KMS-11 (cell line): ENCODE measurements around the gene CCT2.

ENCODE experiments used
- H2AFZ ChIP-seq: fragments of 200-600 bp; sonication (generic); 2 replicates; pipeline ENCODE4 v1.6.1; 2016; ENCODE audit warnings: antibody characterized with exemption, mixed run types, low read depth
- H3K27ac ChIP-seq: fragments of 200-600 bp; sonication (generic); 2 replicates; pipeline ENCODE4 v1.6.1; 2016; ENCODE audit warnings: mild to moderate bottlenecking, mixed run types
- H3K27me3 ChIP-seq: fragments of 200-600 bp; sonication (generic); 2 replicates; pipeline ENCODE4 v1.6.1; 2017; ENCODE audit warnings: mild to moderate bottlenecking, low read depth, mixed run types, moderate library complexity; ENCODE audit not compliant: insufficient read depth
- H3K36me3 ChIP-seq: fragments of 200-600 bp; sonication (generic); 2 replicates; pipeline ENCODE4 v1.6.1; 2017; ENCODE audit warnings: mild to moderate bottlenecking, mixed run types; ENCODE audit not compliant: insufficient read depth
- H3K4me1 ChIP-seq: fragments of 200-600 bp; sonication (generic); 2 replicates; pipeline ENCODE4 v1.6.1; 2016; ENCODE audit warnings: mild to moderate bottlenecking, low read depth, mixed run types; ENCODE audit not compliant: poor library complexity, severe bottlenecking
- H3K4me2 ChIP-seq: fragments of 200-600 bp; sonication (generic); 2 replicates; pipeline ENCODE4 v1.7.0; 2016; ENCODE audit warnings: mild to moderate bottlenecking, mixed run types
- H3K4me3 ChIP-seq: fragments of 200-600 bp; sonication (generic); IDR thresholded peaks from 2 replicates; pipeline ENCODE4 v1.6.1; 2017; ENCODE audit warnings: low read depth, low read length, mixed read lengths; ENCODE audit not compliant: insufficient read depth
- H3K79me2 ChIP-seq: fragments of 200-600 bp; sonication (generic); 2 replicates; pipeline ENCODE4 v1.6.1; 2016; ENCODE audit warnings: low read depth, mixed run types; ENCODE audit not compliant: insufficient read depth
- H3K9ac ChIP-seq: fragments of 200-600 bp; sonication (generic); 2 replicates; pipeline ENCODE4 v1.6.1; 2016; ENCODE audit warnings: mild to moderate bottlenecking, mixed run types
- H4K20me1 ChIP-seq: fragments of 200-600 bp; sonication (generic); 2 replicates; pipeline ENCODE4 v1.6.1; 2016; ENCODE audit warnings: mild to moderate bottlenecking, mixed run types; ENCODE audit not compliant: insufficient read depth
- TF ChIP-seq, protein P1 (sequence below): fragments of 200-600 bp; sonication (generic); conservative IDR thresholded peaks from 2 replicates; pipeline ENCODE4 v1.6.1; 2017; ENCODE audit warnings: low read depth, mild to moderate bottlenecking, antibody characterized with exemption, low read length, moderate library complexity, mixed read lengths

The CCT2 gene

DNA sequence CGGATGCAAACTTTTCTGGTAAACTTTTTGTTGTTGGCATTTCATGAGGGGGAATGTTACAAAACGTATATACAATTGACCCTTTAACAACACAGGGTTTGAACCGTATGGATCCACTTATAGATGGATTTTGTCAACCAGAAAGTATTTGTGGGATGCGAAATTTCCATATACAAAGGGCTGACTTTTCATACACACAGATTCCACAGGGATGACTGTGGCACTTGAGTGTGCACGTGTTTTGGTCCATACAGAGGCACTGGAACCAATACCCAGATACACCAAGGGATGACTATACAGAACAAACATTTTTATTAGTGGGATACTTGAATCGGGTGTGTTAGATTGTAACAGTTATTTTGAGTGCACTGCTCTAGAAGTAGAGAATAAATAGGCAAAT, 29.8 kb upstream of the CCT2 start:
- Histone ChIP-seq H3K4me3 (no peak overlapping the region), H3K79me2 (peaks cover 6% of the 10 kb centered on the region; the same call in 1 of the 2 replicates), H3K27ac (no peak overlapping the region), H3K36me3 (no peaks in the 10 kb centered on the region), H4K20me1 (no peaks in the 10 kb centered on the region), H3K9ac (no peak overlapping the region), H2AFZ (no peak overlapping the region), H3K4me2 (no peak overlapping the region), H3K4me1 (no peaks in the 10 kb centered on the region), H3K27me3 (no peaks in the 10 kb centered on the region)
- TF ChIP-seq, protein P1, sequence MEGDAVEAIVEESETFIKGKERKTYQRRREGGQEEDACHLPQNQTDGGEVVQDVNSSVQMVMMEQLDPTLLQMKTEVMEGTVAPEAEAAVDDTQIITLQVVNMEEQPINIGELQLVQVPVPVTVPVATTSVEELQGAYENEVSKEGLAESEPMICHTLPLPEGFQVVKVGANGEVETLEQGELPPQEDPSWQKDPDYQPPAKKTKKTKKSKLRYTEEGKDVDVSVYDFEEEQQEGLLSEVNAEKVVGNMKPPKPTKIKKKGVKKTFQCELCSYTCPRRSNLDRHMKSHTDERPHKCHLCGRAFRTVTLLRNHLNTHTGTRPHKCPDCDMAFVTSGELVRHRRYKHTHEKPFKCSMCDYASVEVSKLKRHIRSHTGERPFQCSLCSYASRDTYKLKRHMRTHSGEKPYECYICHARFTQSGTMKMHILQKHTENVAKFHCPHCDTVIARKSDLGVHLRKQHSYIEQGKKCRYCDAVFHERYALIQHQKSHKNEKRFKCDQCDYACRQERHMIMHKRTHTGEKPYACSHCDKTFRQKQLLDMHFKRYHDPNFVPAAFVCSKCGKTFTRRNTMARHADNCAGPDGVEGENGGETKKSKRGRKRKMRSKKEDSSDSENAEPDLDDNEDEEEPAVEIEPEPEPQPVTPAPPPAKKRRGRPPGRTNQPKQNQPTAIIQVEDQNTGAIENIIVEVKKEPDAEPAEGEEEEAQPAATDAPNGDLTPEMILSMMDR: no peak

DNA sequence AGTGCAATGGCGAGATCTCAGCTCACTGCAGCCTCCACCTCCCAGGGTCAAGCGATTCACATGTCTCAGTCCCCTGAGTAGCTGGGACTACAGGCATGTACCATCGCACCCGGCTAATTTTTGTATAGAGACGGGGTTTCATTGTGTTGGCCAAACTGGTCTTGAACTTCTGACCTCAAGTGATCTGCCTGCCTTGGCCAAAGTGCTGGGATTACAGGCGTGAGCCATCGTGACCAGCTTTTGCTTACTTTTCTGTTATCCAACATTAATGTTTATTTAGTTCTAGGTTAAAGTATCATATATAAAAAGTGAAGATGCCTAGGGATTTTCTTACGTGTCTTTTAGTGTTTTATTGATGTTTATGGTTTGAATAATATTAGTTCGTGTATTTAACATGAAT, 28.9 kb upstream of the CCT2 start:
- Histone ChIP-seq H3K79me2 (peaks cover 11% of the 10 kb centered on the region; the same call in 1 of the 2 replicates), H3K36me3 (no peaks in the 10 kb centered on the region), H3K27ac (no peak overlapping the region), H3K27me3 (no peaks in the 10 kb centered on the region), H3K4me1 (no peaks in the 10 kb centered on the region), H4K20me1 (no peaks in the 10 kb centered on the region), H3K4me3 (no peak overlapping the region), H3K4me2 (no peak overlapping the region), H3K9ac (no peak overlapping the region), H2AFZ (no peak overlapping the region)
- TF ChIP-seq, protein P1: no peak

DNA sequence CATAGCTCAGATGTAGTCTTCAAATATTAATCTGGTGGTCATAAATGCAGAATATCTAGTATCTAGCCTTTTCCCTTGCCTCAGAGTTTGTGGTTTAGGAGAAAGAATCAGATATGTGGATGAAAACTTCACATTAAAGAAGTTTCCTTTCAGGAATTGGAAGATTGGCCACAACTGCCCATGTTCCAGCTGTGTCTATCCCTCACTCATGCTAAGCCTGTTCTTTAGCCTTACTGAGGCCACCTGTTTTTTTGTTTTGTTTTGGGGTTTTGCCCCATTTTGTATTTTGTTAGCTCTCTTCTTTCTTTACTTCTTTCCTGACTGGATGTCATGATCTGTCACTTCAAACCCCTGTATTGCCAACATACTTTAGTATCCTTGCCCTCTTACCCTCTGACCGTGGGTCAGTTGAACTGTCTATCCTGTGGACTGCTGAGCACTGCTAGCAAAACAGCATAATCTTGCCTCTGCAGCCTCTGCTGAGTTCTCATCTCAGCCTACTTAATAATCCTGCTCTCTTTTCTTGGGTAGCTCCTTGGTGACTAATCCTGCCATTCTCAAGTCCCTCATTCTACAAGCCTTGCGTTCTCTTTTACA, 22.0 kb upstream of the CCT2 start:
- Histone ChIP-seq H3K9ac (no peak overlapping the region), H2AFZ (no peak overlapping the region), H3K27me3 (no peaks in the 10 kb centered on the region), H3K4me3 (no peak overlapping the region), H4K20me1 (no peaks in the 10 kb centered on the region), H3K4me1 (no peaks in the 10 kb centered on the region), H3K4me2 (no peak overlapping the region), H3K36me3 (no peaks in the 10 kb centered on the region; the same call in 1 of the 2 replicates), H3K79me2 (peaks cover 11% of the 10 kb centered on the region; the same call in 1 of the 2 replicates), H3K27ac (no peak overlapping the region)
- TF ChIP-seq, protein P1: no peak

DNA sequence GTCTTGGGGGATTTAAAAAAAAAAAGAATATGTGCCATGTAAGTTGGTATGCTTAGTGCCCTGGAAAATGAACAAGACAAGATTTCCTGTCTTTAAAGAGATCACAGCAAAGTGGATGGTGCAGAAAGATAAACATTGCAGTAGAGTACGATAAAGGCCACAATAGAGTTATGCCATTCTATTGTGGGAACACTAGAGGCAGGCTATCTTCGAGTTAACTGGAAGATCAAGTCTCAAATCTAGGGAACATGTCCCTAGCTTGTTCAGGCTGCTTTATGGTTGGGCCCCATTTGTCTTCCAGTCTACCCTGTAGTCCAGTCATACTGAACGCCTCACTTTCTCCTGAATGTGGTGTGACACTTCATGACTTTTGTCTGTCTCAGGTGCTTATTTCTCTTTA, 18.7 kb upstream of the CCT2 start:
- no peaks in the 10 kb centered on the region for H4K20me1 ChIP-seq
- H2AFZ ChIP-seq: no peak overlapping the region
- TF ChIP-seq, protein P1: no peak
- peaks cover 13% of the 10 kb centered on the region for H3K4me1 ChIP-seq
- no peaks in the 10 kb centered on the region for H3K79me2 ChIP-seq
- H3K4me2 ChIP-seq: no peak overlapping the region
- H3K36me3 ChIP-seq: no peaks in the 10 kb centered on the region; the same call in none of the 2 replicates
- H3K27ac ChIP-seq: no peak overlapping the region
- H3K4me3 ChIP-seq: no peak overlapping the region
- no peak overlapping the region for H3K9ac ChIP-seq
- no peaks in the 10 kb centered on the region for H3K27me3 ChIP-seq
